Mesenchymal stem cell (in vitro differentiated cells and primary cell): Measurements from ENCODE around the gene UIMC1.

Experiments used
- DNase-seq: peaks from one replicate; pipeline ENCODE4 v3.0.0-alpha.2; 2013
- H2AFZ ChIP-seq: one replicate; pipeline ENCODE4 v1.6.1; 2013; ENCODE audit warnings: low read depth, mild to moderate bottlenecking, control low read depth, inconsistent platforms, low read length, moderate library complexity
- H2AK5ac ChIP-seq: 2 replicates; pipeline ENCODE4 v1.6.1; 2013; ENCODE audit warnings: low read length, moderate library complexity, mild to moderate bottlenecking, inconsistent platforms; ENCODE audit not compliant: severe bottlenecking
- H2BK120ac ChIP-seq: one replicate; pipeline ENCODE4 v1.6.1; 2013; ENCODE audit warnings: low read depth, mild to moderate bottlenecking, inconsistent platforms, low read length, moderate library complexity
- H2BK12ac ChIP-seq, 2 experiments: one replicate each; pipeline ENCODE4 v1.6.1; 2013; ENCODE audit warnings: inconsistent platforms in 2 of 2, low read length in 2 of 2, mild to moderate bottlenecking in 2 of 2, moderate library complexity in 2 of 2, control low read depth in 1 of 2
- H2BK15ac ChIP-seq: one replicate; pipeline ENCODE4 v1.6.1; 2013; ENCODE audit warnings: mild to moderate bottlenecking, low read depth, inconsistent platforms; ENCODE audit not compliant: poor library complexity, severe bottlenecking
- H2BK5ac ChIP-seq: 2 replicates; pipeline ENCODE4 v1.6.1; 2013; ENCODE audit warnings: low read depth, mild to moderate bottlenecking, low read length, control low read depth, inconsistent platforms; ENCODE audit not compliant: poor library complexity, severe bottlenecking
- H3K14ac ChIP-seq, 2 experiments: one replicate each; pipeline ENCODE4 v1.6.1; 2013; ENCODE audit warnings: inconsistent platforms in 2 of 2, low read length in 2 of 2, control low read depth in 1 of 2, mild to moderate bottlenecking in 1 of 2, moderate library complexity in 1 of 2
- H3K18ac ChIP-seq, 2 experiments: one replicate each; pipeline ENCODE4 v1.6.1; 2013; ENCODE audit warnings: inconsistent platforms in 2 of 2, low read length in 2 of 2, control low read depth in 1 of 2, low read depth in 1 of 2, mild to moderate bottlenecking in 1 of 2
- H3K23ac ChIP-seq, 2 experiments: one replicate each; pipeline ENCODE4 v1.6.1; 2013; ENCODE audit warnings: inconsistent platforms in 2 of 2, low read length in 2 of 2, mild to moderate bottlenecking in 2 of 2, moderate library complexity in 2 of 2, control low read depth in 1 of 2
- H3K27ac ChIP-seq: 2 replicates; pipeline ENCODE4 v1.5.1; 2013; ENCODE audit warnings: mild to moderate bottlenecking, moderate library complexity, low read length, control low read depth, inconsistent platforms; ENCODE audit not compliant: poor library complexity, severe bottlenecking
- H3K27me3 ChIP-seq, 2 experiments: 2 replicates each; pipeline versions ENCODE4 v1.6.1 to v1.7.0; 2013; ENCODE audit warnings: low read length in 2 of 2, mild to moderate bottlenecking in 2 of 2, moderate library complexity in 2 of 2, control low read depth in 1 of 2, inconsistent platforms in 1 of 2; ENCODE audit not compliant: control insufficient read depth in 1 of 2, insufficient read depth in 1 of 2
- H3K36me3 ChIP-seq, 2 experiments: 2 replicates each; pipeline versions ENCODE4 v1.6.1 to v1.7.0; 2013; ENCODE audit warnings: low read length in 2 of 2, control low read depth in 1 of 2, inconsistent platforms in 1 of 2, low read depth in 1 of 2, mild to moderate bottlenecking in 1 of 2; ENCODE audit not compliant: insufficient read depth in 2 of 2, control insufficient read depth in 1 of 2
- H3K4ac ChIP-seq, 2 experiments: one replicate each; pipeline ENCODE4 v1.6.1; 2013; ENCODE audit warnings: inconsistent platforms in 2 of 2, low read length in 2 of 2, mild to moderate bottlenecking in 2 of 2, moderate library complexity in 2 of 2, control low read depth in 1 of 2, low read depth in 1 of 2
- H3K4me1 ChIP-seq: 2 replicates; pipeline ENCODE4 v1.6.1; 2013; ENCODE audit warnings: low read depth, low read length, control low read depth; ENCODE audit not compliant: control insufficient read depth, insufficient read depth
- H3K4me2 ChIP-seq: 2 replicates; pipeline ENCODE4 v1.6.1; 2013; ENCODE audit warnings: low read length, mild to moderate bottlenecking, inconsistent platforms; ENCODE audit not compliant: poor library complexity, severe bottlenecking
- H3K4me3 ChIP-seq, 2 experiments: 2 replicates each; pipeline versions ENCODE4 v1.5.1 to v1.7.0; 2013; ENCODE audit warnings: low read length in 2 of 2, mild to moderate bottlenecking in 2 of 2, control low read depth in 1 of 2, low read depth in 1 of 2; ENCODE audit not compliant: insufficient read depth in 1 of 2
- H3K79me1 ChIP-seq: replicated peaks from 2 replicates; pipeline ENCODE4 v1.6.1; 2013; ENCODE audit warnings: mild to moderate bottlenecking, control low read depth, low read length, inconsistent platforms; ENCODE audit not compliant: poor library complexity, severe bottlenecking
- H3K9ac ChIP-seq: 2 replicates; pipeline ENCODE4 v1.7.0; 2013; ENCODE audit warnings: mild to moderate bottlenecking, low read length, moderate library complexity
- H3K9me3 ChIP-seq: 2 replicates; pipeline ENCODE4 v1.7.0; 2013; ENCODE audit warnings: mild to moderate bottlenecking, low read length; ENCODE audit not compliant: control insufficient read depth
- H4K8ac ChIP-seq: one replicate; pipeline ENCODE4 v1.6.1; 2013; ENCODE audit warnings: inconsistent platforms, mild to moderate bottlenecking, low read length, moderate library complexity
- H4K91ac ChIP-seq: one replicate; pipeline ENCODE4 v1.6.1; 2013; ENCODE audit warnings: mild to moderate bottlenecking, low read length, inconsistent platforms
- WGBS: methylation state at CpG from one replicate; pipeline ENCODE4 v1.1.7; 2013; ENCODE audit warnings: mixed read lengths; 5-methylcytosine and 5-hydroxymethylcytosine counted together

The UIMC1 gene

GRCh38 chr5:176863765-176864098 is 142.8 kb downstream of the UIMC1 start:
- H3K27me3 ChIP-seq, result peaks cover 23 to 79% of the 10 kb centered on the region in 2 experiments
- WGBS, result 64% methylated on average over 5 of the region's 5 CpGs
- no peak overlapping the region for H2BK12ac ChIP-seq
- no peak overlapping the region for H3K27ac ChIP-seq
- H4K8ac ChIP-seq, result no peak overlapping the region
- no peak overlapping the region for H2BK15ac ChIP-seq
- H4K91ac ChIP-seq, result no peak overlapping the region
- H3K18ac ChIP-seq, result no peak overlapping the region
- no peak overlapping the region for H2BK120ac ChIP-seq
- peaks cover 2% of the 10 kb centered on the region for H3K79me1 ChIP-seq
- H3K36me3 ChIP-seq, result peaks cover 0 to 37% of the 10 kb centered on the region in 2 experiments
- no peak overlapping the region for H3K4me2 ChIP-seq
- peaks cover 26% of the 10 kb centered on the region for H3K4me1 ChIP-seq
- no peaks in the 10 kb centered on the region for H3K9me3 ChIP-seq
- DNase-seq, result no peak
- no peak overlapping the region for H2AK5ac ChIP-seq
- no peak overlapping the region for H2AFZ ChIP-seq
- no peak overlapping the region for H3K9ac ChIP-seq
- H3K4me3 ChIP-seq, result no peak overlapping the region
- no peak overlapping the region for H3K23ac ChIP-seq
- no peak overlapping the region for H2BK5ac ChIP-seq
- no peak overlapping the region for H3K14ac ChIP-seq
- no peak overlapping the region for H3K4ac ChIP-seq

- Histone ChIP-seq H2BK120ac (no peak overlapping the region), H3K27ac (no peak overlapping the region), H2BK5ac (no peak overlapping the region), H3K4me3 (no peak overlapping the region), H3K23ac (no peak overlapping the region), H3K4me1 (peaks cover 26% of the 10 kb centered on the region), H2BK15ac (no peak overlapping the region), H4K8ac (no peak overlapping the region), H3K14ac (peak overlapping the region in 1 of 2 experiments; percentile 3), H2AFZ (no peak overlapping the region), H3K9me3 (no peaks in the 10 kb centered on the region), H4K91ac (no peak overlapping the region), H3K9ac (no peak overlapping the region), H3K27me3 (peaks cover 28 to 77% of the 10 kb centered on the region in 2 experiments), H3K4ac (no peak overlapping the region), H3K79me1 (peaks cover 2% of the 10 kb centered on the region), H3K18ac (no peak overlapping the region), H2BK12ac (no peak overlapping the region), H3K36me3 (peaks cover 0 to 31% of the 10 kb centered on the region in 2 experiments), H3K4me2 (no peak overlapping the region), H2AK5ac (no peak overlapping the region)
- WGBS, result 49% methylated on average over 12 of the region's 15 CpGs
- no peak for DNase-seq
Observed at GRCh38 chr5:176863041-176863764, 143.4 kb downstream of the UIMC1 start.

- no peak overlapping the region for H2AK5ac ChIP-seq
Observed at GRCh38 chr5:176862330-176862995, 144.1 kb downstream of the UIMC1 start.

GRCh38 chr5:176861276-176861675 is 145.3 kb downstream of the UIMC1 start:
- no peak overlapping the region for H3K14ac ChIP-seq
- H3K27ac ChIP-seq, result no peak overlapping the region
- no peak overlapping the region for H3K4me2 ChIP-seq
- no peak overlapping the region for H2BK120ac ChIP-seq
- H2BK5ac ChIP-seq, result no peak overlapping the region
- no peak overlapping the region for H2AK5ac ChIP-seq
- no peak overlapping the region for H2BK15ac ChIP-seq
- H3K9me3 ChIP-seq, result no peaks in the 10 kb centered on the region
- peaks cover 0 to 32% of the 10 kb centered on the region in 2 experiments for H3K36me3 ChIP-seq
- H3K27me3 ChIP-seq, result peaks cover 31 to 77% of the 10 kb centered on the region in 2 experiments
- H4K8ac ChIP-seq, result no peak overlapping the region
- no peak overlapping the region for H3K18ac ChIP-seq
- no peak overlapping the region for H4K91ac ChIP-seq
- DNase-seq, result no peak
- no peak overlapping the region for H2AFZ ChIP-seq
- peaks cover 3% of the 10 kb centered on the region for H3K79me1 ChIP-seq
- no peak overlapping the region for H3K4ac ChIP-seq
- no peak overlapping the region for H3K4me3 ChIP-seq
- no peak overlapping the region for H3K9ac ChIP-seq
- WGBS, result 87% methylated on average over 11 of the region's 11 CpGs
- H2BK12ac ChIP-seq, result no peak overlapping the region
- no peak overlapping the region for H3K23ac ChIP-seq
- H3K4me1 ChIP-seq, result peaks cover 26% of the 10 kb centered on the region

More at GRCh38 chr5:176862330-176862995, 144.1 kb downstream of the UIMC1 start:
- Histone ChIP-seq H2BK5ac (no peak overlapping the region), H3K4me3 (no peak overlapping the region), H3K4me2 (no peak overlapping the region), H3K18ac (no peak overlapping the region), H2BK12ac (no peak overlapping the region), H3K4me1 (peaks cover 26% of the 10 kb centered on the region), H3K27me3 (peaks cover 34 to 79% of the 10 kb centered on the region in 2 experiments), H4K91ac (no peak overlapping the region), H3K79me1 (peaks cover 2% of the 10 kb centered on the region), H3K9ac (no peak overlapping the region), H2BK15ac (no peak overlapping the region), H3K9me3 (no peaks in the 10 kb centered on the region), H3K36me3 (peaks cover 0 to 29% of the 10 kb centered on the region in 2 experiments), H2BK120ac (no peak overlapping the region), H4K8ac (no peak overlapping the region), H2AFZ (no peak overlapping the region), H3K4ac (no peak overlapping the region), H3K27ac (no peak overlapping the region), H3K23ac (no peak overlapping the region), H3K14ac (no peak overlapping the region)
- no peak for DNase-seq
- 82% methylated on average over 20 of the region's 28 CpGs for WGBS
